LHCN-M2 (cell line): ENCODE results near the gene HPD. TPM values are rescaled to one million over a fixed set of nuclear protein-coding genes. Genes with fewer than 3 reads are reported as not detected.
"Not testable (repeated sequence)": the region's sequence is repeated elsewhere in the genome, so short reads cannot be mapped to it uniquely, and the experiment has no call there.

Experiments used
- DNase-seq: peaks from one replicate; pipeline ENCODE4 v3.0.0-alpha.2; 2012; ENCODE audit warnings: low read depth
- polyA plus RNA-seq: library from polyadenylated mRNA; unstranded; fragments of >200 nt; gene quantifications from one replicate; pipeline ENCODE4 v1.2.1, GENCODE V29; 2012; ENCODE audit warnings: missing spikeins
- total RNA-seq: library from RNA; depleted of rRNA; stranded (reverse); fragments of >200 nt; gene quantifications from 2 replicates; pipeline ENCODE4 v1.2.3, GENCODE V29; 2014; rRNA removed

Gene HPD
- total RNA-seq, result 0.26 and 0.75 TPM in 2 replicates
- polyA plus RNA-seq, result 0.63 TPM

GRCh38 chr12:121858662-121859572, at the start of gene HPD:
Gene HPD, minus strand, starts transcription at chr12:121858859. Its CDS starts 36 bp downstream, at chr12:121858823.
- peak; percentile 88 for DNase-seq

DNA sequence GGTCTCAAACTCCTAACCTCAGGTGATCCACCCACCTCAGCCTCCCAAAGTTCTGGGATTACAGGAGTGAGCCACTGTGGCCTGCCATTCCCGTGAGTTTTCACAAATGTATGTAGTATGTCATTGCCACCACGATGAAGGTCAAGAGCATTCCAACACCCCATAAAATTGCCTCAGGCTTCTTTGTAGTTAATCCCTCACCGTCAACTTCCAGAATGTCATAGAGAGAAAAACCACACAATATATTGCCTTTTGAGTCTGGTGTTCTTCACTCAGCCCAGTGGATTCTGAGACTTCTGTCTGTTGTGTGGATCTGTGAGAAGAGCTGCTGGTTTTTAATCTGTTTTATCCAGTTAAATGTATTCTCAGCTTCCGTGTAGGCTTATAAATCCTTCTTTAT, 47.1 kb upstream of the HPD start:
- no peak for DNase-seq

DNA sequence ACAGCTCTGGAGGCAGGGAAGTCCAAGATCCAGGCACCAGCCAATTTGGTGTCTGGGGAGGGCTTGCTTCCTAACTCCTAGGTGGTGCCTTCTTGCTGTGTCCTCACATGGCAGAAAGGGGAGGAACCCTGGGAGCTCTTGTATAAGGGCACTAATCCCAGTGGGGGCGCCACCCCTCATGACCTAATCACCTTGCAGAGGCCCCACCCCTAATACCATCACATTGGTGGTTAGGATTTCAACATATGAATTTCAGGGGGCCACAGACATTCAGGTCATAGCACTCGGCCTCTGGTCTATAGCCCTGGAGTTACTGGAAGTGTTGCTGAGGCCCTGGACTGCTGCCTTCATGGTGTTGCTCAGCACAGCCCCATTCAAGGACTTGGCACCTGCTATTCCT, 44.5 kb upstream of the HPD start:
- DNase-seq, result no peak

- no peak for DNase-seq
Measured at GRCh38 chr12:121899590-121899989, 40.9 kb upstream of the HPD start.

GRCh38 chr12:121898287-121898686, 39.6 kb upstream of the HPD start:
- no peak for DNase-seq

DNA sequence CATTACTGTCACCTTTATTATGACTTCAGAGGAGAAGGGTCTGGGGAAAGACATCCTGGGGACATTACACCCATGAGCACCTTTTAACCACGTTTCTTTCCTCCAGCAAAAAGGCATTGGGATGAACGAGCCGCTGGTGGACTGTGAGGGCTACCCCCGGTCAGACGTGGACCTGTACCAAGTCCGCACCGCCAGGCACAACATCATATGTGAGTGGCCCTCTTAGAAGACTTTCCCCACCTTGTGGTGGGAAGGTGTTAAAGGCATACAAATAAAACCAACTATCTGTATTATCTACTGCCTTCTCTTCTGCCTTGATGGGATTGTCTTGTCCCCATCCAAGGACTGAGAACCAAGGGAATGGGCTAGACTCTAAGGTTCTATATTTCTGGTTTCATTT, 36.0 kb upstream of the HPD start:
- DNase-seq, result peak; percentile 32

DNA sequence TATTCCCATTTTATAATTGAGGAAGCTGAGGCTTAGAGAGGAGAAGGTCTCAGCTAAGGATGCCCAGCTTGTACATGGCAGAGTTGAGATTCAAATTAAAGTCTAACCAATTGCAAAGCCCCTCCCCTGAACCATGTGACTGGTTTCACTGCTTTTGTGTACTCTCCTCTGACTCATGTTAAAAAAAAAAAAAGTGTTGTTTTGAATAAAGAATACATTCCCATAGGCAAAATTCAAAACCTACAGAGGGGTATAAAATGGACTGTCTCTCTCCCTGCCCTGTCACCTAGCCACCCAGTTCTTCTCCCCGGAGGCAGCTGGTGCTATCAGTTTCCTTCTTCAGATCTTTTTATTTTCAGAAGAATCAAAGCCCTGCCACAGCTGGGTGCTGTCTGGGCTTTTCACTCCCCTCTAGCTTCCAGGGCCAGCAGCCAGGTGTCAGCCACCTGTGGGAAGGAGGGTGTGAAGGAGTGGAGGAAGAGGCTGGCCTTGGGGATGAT, 35.4 kb upstream of the HPD start:
- DNase-seq, result peak; percentile 74

DNA sequence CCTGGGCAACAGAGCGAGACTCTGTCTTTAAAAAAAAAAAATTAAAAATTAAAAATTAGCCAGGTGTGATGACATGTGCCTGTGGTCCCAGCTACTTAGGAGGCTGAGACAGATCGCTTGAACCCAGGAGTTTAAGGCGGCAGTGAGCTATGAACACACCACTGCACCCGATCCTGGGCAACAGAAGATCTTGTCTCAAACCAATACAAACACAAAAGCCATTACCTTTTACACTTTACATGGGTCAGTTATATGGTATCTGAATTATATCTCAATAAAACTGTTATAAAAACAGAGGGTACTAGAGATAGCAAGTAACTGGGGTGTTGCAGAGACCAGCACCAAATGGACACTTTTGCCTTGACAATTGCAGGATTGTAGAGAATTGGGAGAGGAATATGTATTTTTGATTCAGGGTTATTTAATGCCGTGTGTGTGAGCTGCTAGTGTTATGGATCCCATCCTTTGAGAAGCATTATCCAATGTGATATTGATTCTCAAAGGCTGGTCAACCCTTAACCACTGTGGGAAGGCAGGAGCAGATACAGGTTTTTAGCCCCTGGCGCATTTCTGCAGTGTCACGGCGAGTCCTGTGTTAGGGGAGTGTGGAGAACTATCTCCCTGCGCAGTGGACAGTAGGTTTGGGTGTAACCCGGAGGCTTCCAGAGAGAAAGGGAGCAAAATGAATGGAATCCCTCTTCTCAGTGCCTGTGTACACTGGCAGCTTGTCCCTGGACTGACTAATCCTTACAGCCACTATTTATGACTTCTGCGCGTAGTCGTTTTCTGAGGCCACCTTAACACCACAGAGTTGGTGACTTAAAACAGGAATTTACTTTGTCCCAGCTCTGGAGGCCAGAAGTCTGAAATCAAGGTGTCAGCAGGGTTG, 34.3 kb upstream of the HPD start:
- no peak for DNase-seq

GRCh38 chr12:121889661-121890060, 31.0 kb upstream of the HPD start:
- DNase-seq, result not testable (repeated sequence)

DNA sequence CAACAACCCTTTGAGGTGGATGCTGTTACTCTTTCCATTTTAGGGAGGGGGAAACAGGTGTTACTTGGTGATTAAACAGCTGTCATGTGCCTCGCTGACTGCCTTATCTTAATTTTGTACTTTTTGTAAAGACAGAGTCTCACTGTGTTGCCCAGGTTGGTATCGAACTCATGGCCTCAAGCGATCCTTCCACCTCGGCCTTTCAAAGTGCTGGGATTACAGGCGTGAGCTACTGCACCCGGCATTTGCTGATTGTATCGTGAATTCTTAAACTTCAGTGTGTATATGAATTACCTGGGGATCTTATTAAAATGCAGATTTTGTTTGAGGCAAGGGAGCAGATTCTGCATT, 30.6 kb upstream of the HPD start:
- no peak for DNase-seq

DNA sequence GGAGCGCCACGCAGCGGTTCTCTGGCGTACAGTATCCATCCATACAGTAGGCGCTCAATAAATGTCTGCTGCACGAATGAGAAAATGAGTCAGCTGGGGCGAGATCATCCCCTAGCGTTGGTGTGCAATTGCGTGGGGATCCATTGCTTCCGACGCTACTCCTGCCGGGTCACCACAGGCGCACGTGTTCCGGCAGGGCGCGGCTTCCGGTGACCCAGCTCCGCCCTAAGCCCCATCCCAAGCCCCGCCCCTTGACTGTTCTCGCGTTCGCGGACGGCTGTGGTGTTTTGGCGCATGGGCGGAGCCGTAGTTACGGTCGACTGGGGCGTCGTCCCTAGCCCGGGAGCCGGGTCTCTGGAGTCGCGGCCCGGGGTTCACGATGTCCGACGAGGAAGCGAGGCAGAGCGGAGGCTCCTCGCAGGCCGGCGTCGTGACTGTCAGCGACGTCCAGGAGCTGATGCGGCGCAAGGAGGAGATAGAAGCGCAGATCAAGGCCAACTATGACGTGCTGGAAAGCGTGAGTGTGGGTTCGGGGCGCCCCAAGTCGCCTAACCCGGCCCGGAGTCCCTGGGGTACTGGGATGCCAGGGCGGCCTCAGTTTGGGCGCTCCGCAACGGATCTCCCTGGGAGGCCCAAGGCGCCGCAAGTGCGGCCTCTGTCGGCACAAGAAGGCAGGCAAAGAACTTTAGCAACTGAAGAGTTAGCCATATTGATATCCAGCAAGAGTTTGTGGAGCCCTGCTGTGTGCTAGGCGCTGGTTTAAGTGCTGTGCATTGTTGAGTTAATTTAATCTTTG, 30.0 kb upstream of the HPD start, which contains the start of gene PSMD9:
TSS of gene PSMD9 (plus strand) at position 313 of the 796 bp plus-strand sequence. CDS start at position 380, 67 bp downstream.
- DNase-seq, result peak; percentile 97

GRCh38 chr12:121888083-121888477, 29.4 kb upstream of the HPD start:
- no peak for DNase-seq

- peak; percentile 41 for DNase-seq
Measured at GRCh38 chr12:121885129-121885528, 26.5 kb upstream of the HPD start.

GRCh38 chr12:121883315-121883660, 24.6 kb upstream of the HPD start:
- no peak for DNase-seq

GRCh38 chr12:121876080-121876447, 17.4 kb upstream of the HPD start:
- not testable (repeated sequence) for DNase-seq

DNA sequence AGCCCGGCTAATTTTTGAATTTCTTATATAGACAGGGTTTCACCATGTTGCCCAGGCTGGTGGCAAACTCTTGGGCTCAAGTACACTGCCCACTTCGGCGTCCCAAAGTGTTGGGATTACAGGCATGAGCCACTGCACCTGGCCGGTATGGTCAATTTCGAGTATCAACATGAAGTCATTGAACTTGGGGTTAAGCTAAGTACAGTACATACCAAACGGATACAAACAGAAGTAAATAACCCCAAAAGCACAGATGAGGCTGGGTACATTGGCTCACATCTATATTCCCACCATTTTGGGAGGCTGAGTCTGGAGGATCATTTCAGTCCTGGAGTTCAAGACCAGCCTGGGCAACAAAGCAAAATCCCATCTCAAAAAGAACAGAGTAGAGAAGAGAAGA, 16.9 kb upstream of the HPD start:
- DNase-seq, result no peak

DNA sequence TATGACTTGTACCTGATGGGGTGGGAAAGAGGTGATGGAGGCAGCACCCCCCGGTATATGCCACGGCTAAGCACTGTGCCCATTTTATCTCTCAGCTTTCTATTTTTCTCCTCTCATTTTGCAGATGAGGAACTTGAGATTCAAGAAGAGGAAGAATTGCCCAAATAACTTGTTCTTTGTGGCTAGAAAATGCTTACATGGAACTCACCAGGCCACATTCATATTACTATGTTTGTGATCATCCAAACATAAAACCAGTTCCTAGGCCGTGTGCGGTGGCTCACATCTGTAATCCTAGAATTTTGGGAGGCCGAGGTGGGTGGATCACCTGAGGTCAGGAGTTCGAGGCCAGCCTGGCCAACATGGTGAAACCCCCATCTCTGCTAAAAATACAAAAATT, 15.4 kb upstream of the HPD start:
- DNase-seq, result no peak

DNA sequence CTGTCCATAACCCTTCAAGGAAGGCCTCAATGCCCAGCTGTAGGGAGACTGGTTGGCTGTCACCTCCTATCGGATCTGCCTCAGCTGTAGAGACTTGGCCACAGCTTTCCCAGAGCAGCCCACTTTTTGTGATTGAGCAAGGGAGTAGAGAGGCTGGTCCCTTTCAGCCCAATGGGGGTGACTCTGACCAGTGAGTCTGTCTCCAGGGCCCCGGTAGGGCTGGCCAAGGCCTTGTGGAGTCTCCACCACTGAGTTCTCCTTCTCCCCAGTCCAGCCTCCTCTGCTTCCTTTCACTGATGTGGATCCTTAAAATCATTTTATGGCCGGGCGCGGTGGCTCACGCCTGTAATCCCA, 14.5 kb upstream of the HPD start:
- DNase-seq, result no peak

DNA sequence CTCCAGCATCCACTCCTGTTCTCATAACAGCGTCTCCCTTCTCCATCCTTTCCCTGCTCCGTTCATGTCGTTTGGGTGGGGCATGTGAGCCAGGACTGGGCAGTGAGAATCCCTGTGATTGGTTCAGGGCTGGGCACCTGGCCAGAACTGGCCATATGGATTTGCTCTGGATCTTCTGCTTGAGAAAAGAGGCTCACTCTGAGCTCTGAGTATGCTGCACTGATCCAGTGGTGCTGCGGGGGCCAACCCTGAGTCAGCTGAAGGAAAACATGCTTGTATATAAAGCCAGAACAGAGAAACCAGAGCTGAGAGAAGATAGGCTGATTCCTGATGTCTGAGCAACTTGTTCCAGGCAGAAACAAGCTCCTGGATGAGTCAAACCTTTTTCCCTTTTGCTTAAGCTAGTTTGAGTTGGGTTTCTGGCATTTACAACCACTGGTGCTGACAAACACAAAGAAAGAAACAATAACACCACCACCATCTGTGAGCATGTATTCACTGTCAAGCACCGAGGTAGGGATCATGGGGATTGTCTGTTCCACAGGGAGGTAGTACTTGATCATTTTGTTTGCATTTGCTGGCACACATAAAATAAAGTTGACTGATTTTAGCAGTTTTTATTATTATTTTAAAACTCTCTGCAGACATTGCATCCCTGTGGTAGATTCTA, 14.0 kb upstream of the HPD start:
- peak; percentile 78 for DNase-seq

- no peak for DNase-seq
Measured at GRCh38 chr12:121871467-121871866, 12.8 kb upstream of the HPD start.

DNA sequence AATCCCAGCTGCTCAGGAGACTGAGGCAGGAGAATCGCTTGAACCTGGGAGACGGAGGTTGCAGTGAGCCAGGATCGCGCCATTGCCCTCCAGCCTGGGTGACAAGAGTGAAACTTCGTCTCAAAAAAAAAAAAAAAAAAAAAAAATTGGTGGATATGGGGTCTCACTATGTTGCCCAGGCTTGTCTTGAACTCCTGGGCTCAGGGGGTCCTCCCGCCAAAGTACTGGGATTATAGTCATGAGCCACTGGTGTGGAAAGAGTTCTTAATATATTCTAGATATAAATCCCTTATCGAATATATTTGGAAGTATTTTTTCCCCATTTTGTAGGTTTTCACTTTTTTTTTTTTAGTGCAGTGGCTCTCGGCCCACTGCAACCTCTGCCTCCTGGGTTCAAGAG, 10.6 kb upstream of the HPD start:
- not testable (repeated sequence) for DNase-seq
